ENCODE measurements around the gene BIRC6. TPM values are rescaled to one million over a fixed set of nuclear protein-coding genes. Genes with fewer than 3 reads are reported as not detected.
A peak's percentile ranks its signal among the peaks of the same experiment; 100 is the strongest.

BIRC6 gene
- total RNA-seq, 1 donor from 2014 or later, result 98.0 TPM

- Mint-ChIP-seq H3K4me3 (ENCODE audit: low read depth) (no peak overlapping the region), H3K27me3 (no peaks in the 10 kb centered on the region), H3K4me1 (ENCODE audit: low read depth) (peaks cover 5% of the 10 kb centered on the region), H3K27ac (no peak overlapping the region), H3K36me3 (ENCODE audit: insufficient read depth) (peaks cover 32% of the 10 kb centered on the region), H3K9me3 (ENCODE audit: low read depth) (peaks cover 3% of the 10 kb centered on the region)
- TF ChIP-seq, protein P1, sequence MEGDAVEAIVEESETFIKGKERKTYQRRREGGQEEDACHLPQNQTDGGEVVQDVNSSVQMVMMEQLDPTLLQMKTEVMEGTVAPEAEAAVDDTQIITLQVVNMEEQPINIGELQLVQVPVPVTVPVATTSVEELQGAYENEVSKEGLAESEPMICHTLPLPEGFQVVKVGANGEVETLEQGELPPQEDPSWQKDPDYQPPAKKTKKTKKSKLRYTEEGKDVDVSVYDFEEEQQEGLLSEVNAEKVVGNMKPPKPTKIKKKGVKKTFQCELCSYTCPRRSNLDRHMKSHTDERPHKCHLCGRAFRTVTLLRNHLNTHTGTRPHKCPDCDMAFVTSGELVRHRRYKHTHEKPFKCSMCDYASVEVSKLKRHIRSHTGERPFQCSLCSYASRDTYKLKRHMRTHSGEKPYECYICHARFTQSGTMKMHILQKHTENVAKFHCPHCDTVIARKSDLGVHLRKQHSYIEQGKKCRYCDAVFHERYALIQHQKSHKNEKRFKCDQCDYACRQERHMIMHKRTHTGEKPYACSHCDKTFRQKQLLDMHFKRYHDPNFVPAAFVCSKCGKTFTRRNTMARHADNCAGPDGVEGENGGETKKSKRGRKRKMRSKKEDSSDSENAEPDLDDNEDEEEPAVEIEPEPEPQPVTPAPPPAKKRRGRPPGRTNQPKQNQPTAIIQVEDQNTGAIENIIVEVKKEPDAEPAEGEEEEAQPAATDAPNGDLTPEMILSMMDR (IDR thresholded peaks at IDR 0.05; ENCODE audit: unreplicated experiment), result no peak
- DNase-seq (ENCODE audit: low spot score, unreplicated experiment), result no peak
Observed at GRCh38 chr2:32565902-32566301, 209.1 kb downstream of the BIRC6 start.

DNA sequence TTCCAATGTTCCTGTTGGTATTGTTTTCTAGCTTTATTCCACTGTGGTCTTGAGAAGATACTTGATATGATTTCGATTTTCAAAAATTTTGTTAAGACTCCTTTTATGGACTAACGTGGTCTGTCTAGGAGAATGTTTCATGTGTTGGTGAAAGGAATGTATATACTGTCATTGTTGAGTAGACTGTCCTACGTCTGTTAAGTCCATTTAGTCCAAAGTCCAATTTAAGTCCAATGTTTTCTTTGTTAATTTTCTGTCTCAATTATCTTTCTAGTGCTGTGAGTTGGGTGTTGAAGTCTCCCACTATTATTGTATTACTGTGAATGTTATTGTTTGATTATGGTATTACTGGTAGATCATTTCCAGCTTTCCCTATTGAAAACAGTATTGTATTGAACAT, 215.2 kb downstream of the BIRC6 start:
- peaks cover 26% of the 10 kb centered on the region for H3K36me3 Mint-ChIP-seq (ENCODE audit: insufficient read depth)
- H3K27me3 Mint-ChIP-seq, result no peaks in the 10 kb centered on the region
- peaks cover 6% of the 10 kb centered on the region for H3K4me1 Mint-ChIP-seq (ENCODE audit: low read depth)
- no peak for DNase-seq (ENCODE audit: low spot score, unreplicated experiment)
- H3K4me3 Mint-ChIP-seq (ENCODE audit: low read depth), result no peak overlapping the region
- no peaks in the 10 kb centered on the region for H3K9me3 Mint-ChIP-seq (ENCODE audit: low read depth)
- H3K27ac Mint-ChIP-seq, result no peak overlapping the region
- TF ChIP-seq, protein P1 (IDR thresholded peaks at IDR 0.05; ENCODE audit: unreplicated experiment), result no peak

GRCh38 chr2:32572737-32573136, 215.9 kb downstream of the BIRC6 start:
- TF ChIP-seq, protein P1 (IDR thresholded peaks at IDR 0.05; ENCODE audit: unreplicated experiment), result no peak
- H3K4me3 Mint-ChIP-seq (ENCODE audit: low read depth), result no peak overlapping the region
- DNase-seq (ENCODE audit: low spot score, unreplicated experiment), result no peak
- H3K9me3 Mint-ChIP-seq (ENCODE audit: low read depth), result no peaks in the 10 kb centered on the region
- peaks cover 21% of the 10 kb centered on the region for H3K36me3 Mint-ChIP-seq (ENCODE audit: insufficient read depth)
- H3K27ac Mint-ChIP-seq, result no peak overlapping the region
- H3K4me1 Mint-ChIP-seq (ENCODE audit: low read depth), result peaks cover 6% of the 10 kb centered on the region
- no peaks in the 10 kb centered on the region for H3K27me3 Mint-ChIP-seq

- Mint-ChIP-seq H3K4me1 (ENCODE audit: low read depth) (no peaks in the 10 kb centered on the region), H3K4me3 (ENCODE audit: low read depth) (no peak overlapping the region), H3K27ac (no peak overlapping the region), H3K9me3 (ENCODE audit: low read depth) (no peaks in the 10 kb centered on the region), H3K27me3 (no peaks in the 10 kb centered on the region), H3K36me3 (ENCODE audit: insufficient read depth) (peaks cover 2% of the 10 kb centered on the region)
- no peak for DNase-seq (ENCODE audit: low spot score, unreplicated experiment)
- TF ChIP-seq, protein P1 (IDR thresholded peaks at IDR 0.05; ENCODE audit: unreplicated experiment), result no peak
Observed at GRCh38 chr2:32591669-32592463, 235.0 kb downstream of the BIRC6 start.

DNA sequence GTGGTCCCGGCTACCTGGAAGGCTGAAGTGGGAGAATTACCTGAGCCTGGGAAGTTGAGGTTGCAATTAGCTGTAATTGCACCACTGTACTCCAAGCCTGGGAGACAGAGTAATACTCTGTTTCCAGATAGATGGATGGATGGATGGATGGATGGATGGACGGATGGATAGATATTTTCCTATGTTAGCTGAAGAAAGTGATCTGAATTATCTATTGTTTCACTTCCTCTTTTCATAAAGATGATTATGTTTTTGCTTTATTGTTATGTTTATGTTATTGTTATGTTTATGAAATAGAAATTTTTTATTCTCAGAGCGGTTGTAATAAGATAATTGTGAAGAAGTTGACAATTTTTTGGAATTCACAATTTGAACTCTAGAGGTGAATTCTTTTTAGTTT, 237.8 kb downstream of the BIRC6 start:
- Mint-ChIP-seq H3K36me3 (ENCODE audit: insufficient read depth) (peaks cover 4% of the 10 kb centered on the region), H3K27ac (peak overlapping the region; percentile 24), H3K27me3 (no peaks in the 10 kb centered on the region), H3K4me3 (ENCODE audit: low read depth) (no peak overlapping the region), H3K4me1 (ENCODE audit: low read depth) (no peaks in the 10 kb centered on the region), H3K9me3 (ENCODE audit: low read depth) (no peaks in the 10 kb centered on the region)
- DNase-seq (ENCODE audit: low spot score, unreplicated experiment), result no peak
- TF ChIP-seq, protein P1 (IDR thresholded peaks at IDR 0.05; ENCODE audit: unreplicated experiment), result no peak
